ENCODE results near the gene ZMIZ1. TPM values are rescaled to one million over a fixed set of nuclear protein-coding genes. Genes with fewer than 3 reads are reported as not detected.

ZMIZ1 gene
- total RNA-seq, 1 experiment from 2014 or later = 34.2 TPM

GRCh38 chr10:79312601-79313187 is 243.9 kb downstream of the ZMIZ1 start:
- CTCF ChIA-PET = no interaction called here
- TF ChIP-seq, protein P1, sequence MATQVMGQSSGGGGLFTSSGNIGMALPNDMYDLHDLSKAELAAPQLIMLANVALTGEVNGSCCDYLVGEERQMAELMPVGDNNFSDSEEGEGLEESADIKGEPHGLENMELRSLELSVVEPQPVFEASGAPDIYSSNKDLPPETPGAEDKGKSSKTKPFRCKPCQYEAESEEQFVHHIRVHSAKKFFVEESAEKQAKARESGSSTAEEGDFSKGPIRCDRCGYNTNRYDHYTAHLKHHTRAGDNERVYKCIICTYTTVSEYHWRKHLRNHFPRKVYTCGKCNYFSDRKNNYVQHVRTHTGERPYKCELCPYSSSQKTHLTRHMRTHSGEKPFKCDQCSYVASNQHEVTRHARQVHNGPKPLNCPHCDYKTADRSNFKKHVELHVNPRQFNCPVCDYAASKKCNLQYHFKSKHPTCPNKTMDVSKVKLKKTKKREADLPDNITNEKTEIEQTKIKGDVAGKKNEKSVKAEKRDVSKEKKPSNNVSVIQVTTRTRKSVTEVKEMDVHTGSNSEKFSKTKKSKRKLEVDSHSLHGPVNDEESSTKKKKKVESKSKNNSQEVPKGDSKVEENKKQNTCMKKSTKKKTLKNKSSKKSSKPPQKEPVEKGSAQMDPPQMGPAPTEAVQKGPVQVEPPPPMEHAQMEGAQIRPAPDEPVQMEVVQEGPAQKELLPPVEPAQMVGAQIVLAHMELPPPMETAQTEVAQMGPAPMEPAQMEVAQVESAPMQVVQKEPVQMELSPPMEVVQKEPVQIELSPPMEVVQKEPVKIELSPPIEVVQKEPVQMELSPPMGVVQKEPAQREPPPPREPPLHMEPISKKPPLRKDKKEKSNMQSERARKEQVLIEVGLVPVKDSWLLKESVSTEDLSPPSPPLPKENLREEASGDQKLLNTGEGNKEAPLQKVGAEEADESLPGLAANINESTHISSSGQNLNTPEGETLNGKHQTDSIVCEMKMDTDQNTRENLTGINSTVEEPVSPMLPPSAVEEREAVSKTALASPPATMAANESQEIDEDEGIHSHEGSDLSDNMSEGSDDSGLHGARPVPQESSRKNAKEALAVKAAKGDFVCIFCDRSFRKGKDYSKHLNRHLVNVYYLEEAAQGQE (IDR thresholded peaks at IDR 0.05; ENCODE audit: insufficient read depth in 1 of 2, low read depth in 2 of 2, low read length in 1 of 2) = no peak
- no peak for TF ChIP-seq POLR2AphosphoS5 (IDR thresholded peaks at IDR 0.05; ENCODE audit: low read depth, low read length)
- TF ChIP-seq SIN3A (IDR thresholded peaks at IDR 0.05; ENCODE audit: borderline replicate concordance, insufficient read depth, low read depth, low read length) = no peak
- ATAC-seq = no peak
- no peaks in the 10 kb centered on the region for H3K9me3 ChIP-seq (ENCODE audit: control insufficient read depth, insufficient read depth, low read depth, low read length)
- in situ Hi-C loops (cut with HindIII; ENCODE audit: low pct_unique_long_range_greater_than_20kb, low sequenced_read_pairs) = no loop called here
- no peak for DNase-seq (ENCODE audit: low read depth, low spot score)
- no peaks in the 10 kb centered on the region for H3K36me3 ChIP-seq (ENCODE audit: control insufficient read depth, insufficient read depth, low read length)
- POLR2A ChIA-PET = interaction anchor here (0.6 kb wide), 1 partner anchor 84 kb away, joined by 4 read pairs; no protein-coding TSS in a partner anchor
- BruUV-seq (replicated peaks) = no TSS peak
- intact Hi-C loops (cut with micrococcal nuclease; ENCODE audit: unreplicated experiment) = no loop called here
- no peak overlapping the region for H3K27ac ChIP-seq (ENCODE audit: low read length)
- no peak overlapping the region for H3K4me3 ChIP-seq (ENCODE audit: low read depth in 2 of 2, low read length in 2 of 2)
- no peaks in the 10 kb centered on the region for H3K27me3 ChIP-seq (ENCODE audit: control insufficient read depth, insufficient read depth, low read length)
- no peaks in the 10 kb centered on the region; the same call in 1 of the 2 replicates for H3K4me1 ChIP-seq (ENCODE audit: control insufficient read depth, insufficient read depth, low read length)

- no TSS peak for BruUV-seq (replicated peaks)
- TF ChIP-seq SIN3A (IDR thresholded peaks at IDR 0.05; ENCODE audit: borderline replicate concordance, insufficient read depth, low read depth, low read length) (no peak), TCF7L2 (IDR thresholded peaks at IDR 0.05; ENCODE audit: low read depth, low read length) (no peak)
- ChIA-PET CTCF (no interaction called here), POLR2A (no interaction called here)
- no peak for ATAC-seq
- Histone ChIP-seq H3K27ac (ENCODE audit: low read length) (no peak overlapping the region), H3K4me1 (ENCODE audit: control insufficient read depth, insufficient read depth, low read length) (no peaks in the 10 kb centered on the region; the same call in none of the 2 replicates), H3K36me3 (ENCODE audit: control insufficient read depth, insufficient read depth, low read length) (no peaks in the 10 kb centered on the region), H3K9me3 (ENCODE audit: control insufficient read depth, insufficient read depth, low read depth, low read length) (no peaks in the 10 kb centered on the region), H3K27me3 (ENCODE audit: control insufficient read depth, insufficient read depth, low read length) (no peaks in the 10 kb centered on the region), H3K4me3 (ENCODE audit: low read depth in 2 of 2, low read length in 2 of 2) (no peak overlapping the region)
- in situ Hi-C loops (cut with HindIII; ENCODE audit: low pct_unique_long_range_greater_than_20kb, low sequenced_read_pairs) = no loop called here
- no peak for DNase-seq (ENCODE audit: low read depth, low spot score)
- intact Hi-C loops (cut with micrococcal nuclease; ENCODE audit: unreplicated experiment) = no loop called here
Measured at GRCh38 chr10:79313320-79313719, 244.6 kb downstream of the ZMIZ1 start.

- DNase-seq (ENCODE audit: low read depth, low spot score) = no peak
- ChIA-PET POLR2A (no interaction called here), CTCF (no interaction called here)
- intact Hi-C loops (cut with micrococcal nuclease; ENCODE audit: unreplicated experiment) (no loop called here), in situ Hi-C loops (cut with HindIII; ENCODE audit: low pct_unique_long_range_greater_than_20kb, low sequenced_read_pairs) (no loop called here)
- H3K4me1 ChIP-seq (ENCODE audit: control insufficient read depth, insufficient read depth, low read length) = no peaks in the 10 kb centered on the region; the same call in none of the 2 replicates
- ATAC-seq = no peak
- no peak overlapping the region for H3K27ac ChIP-seq (ENCODE audit: low read length)
- BruUV-seq (replicated peaks) = no TSS peak
- TF ChIP-seq, protein P1 (IDR thresholded peaks at IDR 0.05; ENCODE audit: insufficient read depth in 1 of 2, low read depth in 2 of 2, low read length in 1 of 2) = no peak
- no peak for TF ChIP-seq POLR2AphosphoS5 (IDR thresholded peaks at IDR 0.05; ENCODE audit: low read depth, low read length)
- TF ChIP-seq TCF7L2 (IDR thresholded peaks at IDR 0.05; ENCODE audit: low read depth, low read length) = no peak
- TF ChIP-seq SIN3A (IDR thresholded peaks at IDR 0.05; ENCODE audit: borderline replicate concordance, insufficient read depth, low read depth, low read length) = no peak
- no peak for TF ChIP-seq CTCF (IDR thresholded peaks at IDR 0.05)
- H3K9me3 ChIP-seq (ENCODE audit: control insufficient read depth, insufficient read depth, low read depth, low read length) = no peaks in the 10 kb centered on the region
- H3K36me3 ChIP-seq (ENCODE audit: control insufficient read depth, insufficient read depth, low read length) = no peaks in the 10 kb centered on the region
- no peaks in the 10 kb centered on the region for H3K27me3 ChIP-seq (ENCODE audit: control insufficient read depth, insufficient read depth, low read length)
- no peak overlapping the region for H3K4me3 ChIP-seq (ENCODE audit: low read depth in 2 of 2, low read length in 2 of 2)
Measured at GRCh38 chr10:79313911-79314439, 245.2 kb downstream of the ZMIZ1 start.
